Stomach (tissue), 4 donors: ENCODE measurements around the gene KLHDC8A.

Experiments
- EP300 ChIP-seq: sonication (generic); formaldehyde crosslinking; IDR thresholded peaks from one replicate; pipeline ENCODE4 v1.6.1; 2017; ENCODE audit warnings: antibody characterized with exemption
- POLR2A ChIP-seq, 4 donors: fragments of 450-650 bp; IDR thresholded peaks; one replicate each; pipeline ENCODE4 v1.6.1; 2016; ENCODE audit warnings: antibody characterized with exemption in 4 of 4, control low read depth in 2 of 4, mild to moderate bottlenecking in 1 of 4, moderate library complexity in 1 of 4
- POLR2AphosphoS5 ChIP-seq, 3 donors: sonication (generic); formaldehyde crosslinking; IDR thresholded peaks; one replicate each; pipeline ENCODE4 v1.6.1; 2016; ENCODE audit warnings: antibody characterized with exemption in 3 of 3
- TF ChIP-seq, protein P1 (sequence below), 7 experiments: fragments of 450-650 bp in 4 of 7; fragments of 200-600 bp in 3 of 7; sonication (generic) in 3 of 7; IDR thresholded peaks; one replicate each; pipeline ENCODE4 v1.5.1; 2016 to 2019; ENCODE audit warnings: antibody characterized with exemption in 7 of 7, control low read depth in 2 of 7, mild to moderate bottlenecking in 1 of 7

DNA sequence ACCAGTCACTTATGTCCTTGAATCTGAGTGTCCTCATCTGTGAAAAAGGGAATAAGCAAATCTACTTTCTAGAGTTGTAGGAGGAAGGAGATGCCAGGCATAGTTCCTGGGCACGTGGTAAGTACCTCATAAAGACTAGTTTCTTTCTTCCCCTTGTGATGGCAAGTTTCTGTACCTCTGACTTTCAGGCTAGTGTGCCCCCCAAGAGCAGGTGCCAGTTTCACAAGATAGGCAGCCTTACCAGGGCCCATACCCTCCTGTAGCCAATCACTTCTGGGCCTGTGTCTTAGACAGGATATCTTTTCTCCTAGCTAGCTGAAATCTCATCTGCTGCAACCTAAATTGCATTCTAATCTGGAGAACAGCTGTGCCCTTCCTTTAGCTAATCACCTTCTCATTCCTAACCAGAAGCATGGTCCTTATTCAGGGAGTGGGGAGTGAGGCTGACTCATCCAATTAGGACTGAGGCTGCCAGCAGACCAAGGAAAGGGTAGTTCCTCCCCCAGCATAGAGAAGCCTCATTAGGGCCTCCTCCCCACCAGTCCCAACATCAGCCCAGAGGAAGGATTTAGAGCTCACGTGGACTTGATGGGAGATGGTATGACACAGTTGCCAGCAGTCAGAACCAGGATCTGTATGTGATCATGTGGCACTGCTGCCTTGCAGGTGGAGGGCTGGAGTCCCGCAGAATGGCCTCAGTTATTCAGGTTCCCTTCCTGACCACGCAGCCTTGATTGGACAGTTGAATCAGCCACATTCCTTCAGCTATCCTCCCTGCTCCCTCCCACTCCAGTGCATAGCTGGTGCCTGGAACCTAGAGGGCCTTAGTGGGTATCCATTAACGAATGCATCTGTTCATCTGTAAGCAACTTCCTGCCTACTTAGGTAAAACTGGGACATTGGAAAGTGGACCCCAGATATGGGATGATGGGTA is 7.9 kb downstream of the KLHDC8A start:
- TF ChIP-seq, protein P1, sequence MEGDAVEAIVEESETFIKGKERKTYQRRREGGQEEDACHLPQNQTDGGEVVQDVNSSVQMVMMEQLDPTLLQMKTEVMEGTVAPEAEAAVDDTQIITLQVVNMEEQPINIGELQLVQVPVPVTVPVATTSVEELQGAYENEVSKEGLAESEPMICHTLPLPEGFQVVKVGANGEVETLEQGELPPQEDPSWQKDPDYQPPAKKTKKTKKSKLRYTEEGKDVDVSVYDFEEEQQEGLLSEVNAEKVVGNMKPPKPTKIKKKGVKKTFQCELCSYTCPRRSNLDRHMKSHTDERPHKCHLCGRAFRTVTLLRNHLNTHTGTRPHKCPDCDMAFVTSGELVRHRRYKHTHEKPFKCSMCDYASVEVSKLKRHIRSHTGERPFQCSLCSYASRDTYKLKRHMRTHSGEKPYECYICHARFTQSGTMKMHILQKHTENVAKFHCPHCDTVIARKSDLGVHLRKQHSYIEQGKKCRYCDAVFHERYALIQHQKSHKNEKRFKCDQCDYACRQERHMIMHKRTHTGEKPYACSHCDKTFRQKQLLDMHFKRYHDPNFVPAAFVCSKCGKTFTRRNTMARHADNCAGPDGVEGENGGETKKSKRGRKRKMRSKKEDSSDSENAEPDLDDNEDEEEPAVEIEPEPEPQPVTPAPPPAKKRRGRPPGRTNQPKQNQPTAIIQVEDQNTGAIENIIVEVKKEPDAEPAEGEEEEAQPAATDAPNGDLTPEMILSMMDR (IDR thresholded peaks at IDR 0.05): no peak
- TF ChIP-seq POLR2AphosphoS5 (IDR thresholded peaks at IDR 0.05) (no peak), POLR2A (IDR thresholded peaks at IDR 0.05) (no peak), EP300 (no peak)
